GM21825 (cell line): ENCODE results near the gene TLR6.
"Not testable (repeated sequence)": the region's sequence is repeated elsewhere in the genome, so short reads cannot be mapped to it uniquely, and the experiment has no call there.

Experiments used
- ATAC-seq: cut with Tn5 transposase; IDR thresholded peaks from one replicate; pipeline ENCODE4 v1.9.1; 2021; ENCODE audit warnings: mild to moderate bottlenecking, moderate library complexity; ENCODE audit not compliant: unreplicated experiment

TLR6 gene

GRCh38 chr4:38791010-38791409 is 65.6 kb downstream of the TLR6 start:
- no peak for ATAC-seq

GRCh38 chr4:38788317-38788716 is 68.3 kb downstream of the TLR6 start:
- ATAC-seq = no peak

- ATAC-seq = no peak
Measured at GRCh38 chr4:38787693-38788092, 68.9 kb downstream of the TLR6 start.

- no peak for ATAC-seq
Measured at GRCh38 chr4:38785901-38786402, 70.7 kb downstream of the TLR6 start.

- ATAC-seq = no peak
Measured at GRCh38 chr4:38785041-38785790, 71.4 kb downstream of the TLR6 start.

- no peak for ATAC-seq
Measured at GRCh38 chr4:38784141-38784540, 72.5 kb downstream of the TLR6 start.

- ATAC-seq = no peak
Measured at GRCh38 chr4:38783109-38783460, 73.5 kb downstream of the TLR6 start.

- peak; percentile 68 for ATAC-seq
Measured at GRCh38 chr4:38782452-38783108, 74.0 kb downstream of the TLR6 start, which contains the start of gene TLR10. TLR10 (minus strand) TSS chr4:38782990; CDS start chr4:38775590, 7,400 bp downstream.

- ATAC-seq = peak; percentile 26
Measured at GRCh38 chr4:38781854-38782261, 74.8 kb downstream of the TLR6 start.

GRCh38 chr4:38780833-38781484 is 75.7 kb downstream of the TLR6 start:
- no peak for ATAC-seq

GRCh38 chr4:38779790-38780189 is 76.8 kb downstream of the TLR6 start:
- ATAC-seq = no peak

- not testable (repeated sequence) for ATAC-seq
Measured at GRCh38 chr4:38777925-38778324, 78.7 kb downstream of the TLR6 start.

GRCh38 chr4:38775326-38775725 is 81.3 kb downstream of the TLR6 start:
- no peak for ATAC-seq

- no peak for ATAC-seq
Measured at GRCh38 chr4:38774181-38774955, 82.2 kb downstream of the TLR6 start.
